WI38 (cell line): ENCODE measurements around the gene INPP5F.

Source experiments
- H3K4me3 ChIP-seq: 2 replicates; pipeline ENCODE4 v1.5.1; 2011; ENCODE audit warnings: low read depth, mild to moderate bottlenecking, control low read depth, low read length
- CTCF ChIP-seq: IDR thresholded peaks from 2 replicates; pipeline ENCODE4 v1.5.1; 2012; ENCODE audit warnings: low read depth, mild to moderate bottlenecking, control low read depth, low read length

INPP5F gene

GRCh38 chr10:119878524-119878923 is 152.7 kb downstream of the INPP5F start:
- no peak overlapping the region for H3K4me3 ChIP-seq

More at GRCh38 chr10:119878524-119878923, 152.7 kb downstream of the INPP5F start:
- TF ChIP-seq CTCF: no peak
